GM21367 (cell line): ENCODE data around the gene CAMK2G.
"Not testable (repeated sequence)": the region's sequence is repeated elsewhere in the genome, so short reads cannot be mapped to it uniquely, and the experiment has no call there.

Experiments used
- ATAC-seq: cut with Tn5 transposase; IDR thresholded peaks from one replicate; pipeline ENCODE4 v1.9.1; 2021; ENCODE audit not compliant: unreplicated experiment

Gene CAMK2G

GRCh38 chr10:73842349-73842748 is 32.0 kb downstream of the CAMK2G start:
- ATAC-seq = no peak

DNA sequence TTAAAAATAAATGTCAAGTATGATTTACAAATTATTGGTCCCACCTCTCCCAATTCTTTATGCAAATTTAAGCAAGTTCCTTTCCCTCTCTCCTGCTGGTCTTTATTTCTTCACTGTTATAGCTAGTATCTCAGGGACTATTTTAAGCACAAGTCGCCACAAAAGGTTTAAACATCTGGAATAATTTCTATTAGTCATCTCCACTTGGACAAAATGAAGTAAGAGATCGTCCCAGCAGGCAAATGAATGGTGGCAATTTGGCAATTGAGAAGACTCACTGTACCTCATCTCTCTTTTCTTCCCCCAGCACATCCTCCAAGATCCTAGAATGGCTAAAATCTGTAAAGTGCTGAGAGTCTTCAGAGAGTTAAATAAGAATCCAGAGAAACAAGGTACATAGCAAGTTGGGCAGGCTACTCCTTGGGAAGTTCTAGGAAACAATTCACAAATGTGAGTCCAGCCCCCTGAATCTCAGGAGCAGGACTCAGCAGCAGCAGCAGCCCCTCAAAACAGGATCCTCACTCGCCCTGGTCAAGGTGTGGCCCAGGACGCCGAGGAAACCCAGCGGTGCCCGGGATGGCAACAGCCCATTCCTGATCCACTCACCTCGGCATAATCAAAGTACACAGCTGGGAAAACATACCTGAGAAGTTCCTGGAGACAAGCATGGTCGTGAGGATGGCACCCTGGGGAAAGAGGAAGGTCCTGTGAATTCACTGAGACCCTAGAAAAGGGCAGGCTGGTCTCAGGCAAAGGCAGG is 32.6 kb downstream of the CAMK2G start:
- ATAC-seq = no peak

DNA sequence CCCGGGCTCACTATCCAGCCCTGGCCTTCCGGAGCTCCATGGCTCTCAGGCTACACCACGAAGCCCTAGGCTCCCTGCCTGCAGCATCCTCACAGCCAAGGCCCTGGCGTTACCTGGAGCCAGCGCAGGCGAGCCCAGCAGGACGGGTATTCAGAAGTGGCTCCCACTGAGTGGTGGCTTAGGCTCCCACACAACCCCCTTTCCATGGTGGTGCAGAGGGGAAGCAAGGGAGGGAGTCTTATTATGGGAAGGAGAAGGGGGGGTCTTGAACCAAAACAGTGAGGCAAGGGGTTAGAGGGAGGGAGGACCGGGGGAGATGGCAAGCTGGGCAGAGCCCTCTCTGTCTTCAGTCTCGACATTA is 33.3 kb downstream of the CAMK2G start:
- no peak for ATAC-seq

- ATAC-seq = no peak
Measured at GRCh38 chr10:73840403-73841060, 33.8 kb downstream of the CAMK2G start.

GRCh38 chr10:73840056-73840402 is 34.3 kb downstream of the CAMK2G start:
- no peak for ATAC-seq

GRCh38 chr10:73839276-73839966 is 34.9 kb downstream of the CAMK2G start:
- ATAC-seq = no peak

DNA sequence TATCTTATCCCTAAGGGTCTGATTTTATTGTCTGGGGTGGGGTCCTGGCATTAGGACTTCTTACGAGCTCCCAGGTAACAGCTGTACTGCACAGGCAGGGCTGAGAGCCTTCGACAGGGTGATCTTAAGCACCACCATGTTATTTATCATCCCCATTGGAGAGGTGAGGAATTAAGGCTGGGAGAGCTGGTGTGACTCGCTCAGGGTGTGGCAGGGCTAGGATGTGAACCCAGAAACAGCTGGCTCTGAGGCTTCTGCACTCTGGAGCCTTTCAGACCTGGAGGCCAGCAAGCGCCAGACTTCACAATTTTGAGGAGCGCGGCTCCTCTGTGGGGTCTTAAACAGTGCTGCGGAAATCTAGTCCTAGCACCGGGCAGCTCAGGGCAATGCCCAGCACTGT is 35.5 kb downstream of the CAMK2G start:
- ATAC-seq = no peak

DNA sequence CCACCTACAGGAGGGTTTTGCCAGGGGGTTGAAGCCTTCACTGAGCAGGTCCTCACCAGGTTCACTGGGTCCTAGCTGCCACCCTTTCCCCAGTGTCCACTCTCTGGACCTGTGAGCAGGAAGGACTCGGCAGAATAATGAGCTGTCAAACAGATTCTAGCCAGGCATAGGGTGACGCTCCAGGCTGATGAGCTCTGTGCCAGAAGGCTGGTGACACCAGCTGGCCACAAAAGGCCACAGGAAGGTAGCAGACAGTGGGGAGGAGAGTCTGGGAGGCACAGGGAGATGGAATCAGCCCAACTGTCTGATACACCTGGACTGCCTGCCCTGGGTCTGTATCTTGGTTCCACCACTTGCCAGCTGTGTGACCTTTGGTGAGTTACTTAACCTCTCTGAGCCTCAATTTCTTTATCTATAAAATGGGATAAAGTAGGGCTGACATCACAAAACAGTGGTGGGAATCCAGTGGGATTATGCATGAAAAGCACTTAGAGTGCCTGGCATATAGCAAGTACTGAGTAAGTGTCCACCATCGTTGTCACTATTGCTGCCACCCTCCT is 36.3 kb downstream of the CAMK2G start:
- ATAC-seq = no peak

- no peak for ATAC-seq
Measured at GRCh38 chr10:73837072-73837471, 37.3 kb downstream of the CAMK2G start.

- ATAC-seq = no peak
Measured at GRCh38 chr10:73836427-73836980, 37.9 kb downstream of the CAMK2G start.

- not testable (repeated sequence) for ATAC-seq
Measured at GRCh38 chr10:73829090-73829489, 45.3 kb downstream of the CAMK2G start.

GRCh38 chr10:73828161-73828560 is 46.2 kb downstream of the CAMK2G start:
- no peak for ATAC-seq

DNA sequence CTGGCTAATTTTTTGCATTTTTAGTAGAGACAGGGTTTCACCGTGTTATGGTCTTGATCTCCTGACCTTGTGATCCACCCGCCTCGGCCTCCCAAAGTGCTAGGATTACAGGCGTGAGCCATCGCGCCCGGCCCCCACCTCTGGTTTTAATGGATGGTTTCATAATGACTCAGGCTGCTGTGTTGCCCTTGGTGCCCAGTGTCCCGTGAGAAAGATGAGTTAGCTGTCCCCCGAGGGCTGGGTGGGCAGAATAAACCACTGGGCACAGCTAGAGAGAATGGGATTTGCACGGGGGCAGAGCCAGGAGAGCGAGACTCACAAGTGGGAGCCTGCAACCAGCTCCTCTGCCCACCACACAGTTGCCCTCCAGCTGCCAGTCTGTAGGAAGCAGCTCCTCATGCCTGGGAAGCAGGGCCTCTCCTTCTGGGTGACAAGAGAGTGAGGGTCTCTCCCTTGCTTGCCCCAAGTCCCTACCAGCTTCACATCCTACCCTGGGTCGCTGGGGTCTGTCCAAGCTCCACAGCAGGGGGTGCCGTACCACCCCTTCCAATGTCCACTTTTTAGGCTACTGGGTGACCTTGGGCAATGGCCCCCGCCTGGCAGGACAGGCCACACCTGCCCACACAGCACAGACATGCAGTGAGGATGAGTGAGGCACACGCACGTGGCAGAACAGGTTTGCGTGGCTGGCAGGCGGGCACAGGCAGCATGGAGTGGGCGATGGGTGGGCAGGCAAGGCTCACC is 46.8 kb downstream of the CAMK2G start:
- ATAC-seq = no peak

GRCh38 chr10:73824146-73824725 is 50.1 kb downstream of the CAMK2G start:
- ATAC-seq = no peak

GRCh38 chr10:73823391-73823790 is 51.0 kb downstream of the CAMK2G start:
- no peak for ATAC-seq

GRCh38 chr10:73819513-73820093 is 54.8 kb downstream of the CAMK2G start:
- no peak for ATAC-seq

- ATAC-seq = no peak
Measured at GRCh38 chr10:73819081-73819480, 55.3 kb downstream of the CAMK2G start.

DNA sequence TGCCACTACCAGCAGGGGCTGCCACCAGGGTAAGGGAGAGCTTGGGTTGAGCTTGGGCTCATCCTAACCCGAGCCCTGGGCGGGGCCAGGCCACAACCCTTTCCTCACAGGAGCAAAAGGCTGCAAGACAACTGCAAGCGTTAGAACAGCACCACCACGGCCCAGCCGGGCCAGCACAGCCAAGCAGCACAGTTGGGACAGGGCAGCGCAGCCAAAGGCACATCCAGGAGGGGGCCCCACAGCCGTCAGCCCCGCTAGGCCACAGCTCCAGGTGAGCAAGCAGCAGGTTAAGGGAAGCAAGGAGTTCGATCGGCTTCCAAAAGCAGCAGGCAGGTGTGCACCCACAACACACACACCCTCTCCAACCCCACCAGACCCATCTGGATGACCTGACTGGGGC is 56.0 kb downstream of the CAMK2G start:
- ATAC-seq = no peak

GRCh38 chr10:73817826-73818225 is 56.5 kb downstream of the CAMK2G start:
- no peak for ATAC-seq
